Coronary artery (tissue), 2 donors: ENCODE measurements around the gene OR1D5.

ENCODE experiments used
- DNase-seq: peaks from one replicate; pipeline ENCODE4 v3.0.0-alpha.2; 2017; ENCODE audit warnings: low spot score
- H3K27ac ChIP-seq, 2 donors: fragments of 200-600 bp; sonication (generic); one replicate each; pipeline ENCODE4 v1.5.1; 2016 to 2019
- H3K4me3 ChIP-seq: fragments of 200-600 bp; sonication (generic); 2 replicates; pipeline ENCODE4 v1.5.1; 2016; ENCODE audit warnings: mild to moderate bottlenecking, moderate library complexity
- CTCF ChIP-seq: fragments of 200-600 bp; sonication (generic); IDR thresholded peaks from one replicate; pipeline ENCODE4 v1.5.1; 2019; ENCODE audit warnings: antibody characterized with exemption

OR1D5 gene

GRCh38 chr17:3024346-3024745 is 39.1 kb downstream of the OR1D5 start:
- no peak for DNase-seq
- no peak overlapping the region for H3K27ac ChIP-seq
- no peak overlapping the region for H3K4me3 ChIP-seq
- TF ChIP-seq CTCF, result no peak

DNA sequence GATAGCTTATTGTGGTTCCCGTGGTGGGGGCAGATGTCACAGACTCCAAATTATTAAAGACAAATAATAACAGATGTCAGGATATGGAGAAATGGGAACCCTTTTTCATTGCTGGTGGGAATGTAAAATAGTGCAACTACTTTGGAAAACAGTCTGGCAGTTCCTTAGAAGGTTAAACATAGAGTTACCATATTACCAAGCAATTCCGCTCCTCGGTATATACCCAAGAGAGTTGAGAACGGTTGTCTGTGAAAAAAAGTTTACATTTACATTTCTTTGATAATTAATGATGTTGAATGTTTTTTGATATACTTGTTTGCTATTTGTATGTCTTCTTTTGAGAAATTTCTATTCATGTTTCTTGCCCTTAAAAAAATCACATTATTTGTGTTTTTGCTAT is 41.2 kb downstream of the OR1D5 start:
- no peak for TF ChIP-seq CTCF
- Histone ChIP-seq H3K4me3 (no peak overlapping the region), H3K27ac (no peak overlapping the region)
- DNase-seq, result no peak

DNA sequence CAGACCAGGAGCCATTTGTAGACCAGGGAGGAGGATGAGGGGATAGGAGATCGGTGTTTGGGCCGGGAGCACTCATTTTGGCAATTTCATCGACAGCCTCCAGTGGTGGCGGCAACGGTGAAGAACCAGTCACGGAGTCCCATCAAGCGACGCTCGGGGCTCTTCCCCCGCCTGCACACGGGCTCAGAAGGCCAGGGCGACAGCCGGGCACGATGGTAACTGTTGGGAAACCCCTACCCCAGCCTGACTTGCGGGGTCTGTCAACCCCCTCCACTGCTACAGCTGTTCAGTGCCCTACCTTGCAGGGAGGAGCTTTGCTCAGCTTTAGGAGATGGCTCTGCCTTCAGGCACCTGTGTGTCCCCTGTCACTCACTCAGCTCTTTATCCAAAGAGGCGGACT is 43.0 kb downstream of the OR1D5 start:
- no peak overlapping the region for H3K27ac ChIP-seq
- no peak for DNase-seq
- no peak overlapping the region for H3K4me3 ChIP-seq
- no peak for TF ChIP-seq CTCF

GRCh38 chr17:3019761-3020160 is 43.6 kb downstream of the OR1D5 start:
- no peak for TF ChIP-seq CTCF
- H3K4me3 ChIP-seq, result no peak overlapping the region
- DNase-seq, result no peak
- no peak overlapping the region for H3K27ac ChIP-seq

- Histone ChIP-seq H3K27ac (no peak overlapping the region), H3K4me3 (no peak overlapping the region)
- no peak for TF ChIP-seq CTCF
- DNase-seq, result no peak
Measured at GRCh38 chr17:3017936-3018335, 45.5 kb downstream of the OR1D5 start.

DNA sequence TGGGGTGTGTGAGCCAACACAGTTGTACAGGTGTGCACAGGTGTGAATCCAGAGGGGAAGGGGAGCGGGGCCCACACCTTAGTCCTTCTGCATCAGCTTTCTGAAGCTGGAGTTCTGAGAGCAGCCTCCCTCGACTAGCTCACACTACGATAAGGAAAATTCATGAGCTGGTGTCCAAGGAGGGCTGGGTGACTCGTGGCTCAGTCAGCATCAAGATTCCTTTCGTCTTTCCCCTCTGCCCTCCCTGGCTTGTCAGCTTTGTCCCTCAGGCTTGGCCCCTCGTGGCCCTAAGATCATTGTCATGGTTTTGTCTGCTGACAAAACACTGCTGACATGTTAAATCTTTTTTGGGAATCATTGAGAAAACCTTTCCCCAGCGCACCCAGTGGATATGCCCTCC is 47.5 kb downstream of the OR1D5 start:
- Histone ChIP-seq H3K4me3 (no peak overlapping the region), H3K27ac (no peak overlapping the region)
- TF ChIP-seq CTCF, result no peak
- DNase-seq, result no peak

DNA sequence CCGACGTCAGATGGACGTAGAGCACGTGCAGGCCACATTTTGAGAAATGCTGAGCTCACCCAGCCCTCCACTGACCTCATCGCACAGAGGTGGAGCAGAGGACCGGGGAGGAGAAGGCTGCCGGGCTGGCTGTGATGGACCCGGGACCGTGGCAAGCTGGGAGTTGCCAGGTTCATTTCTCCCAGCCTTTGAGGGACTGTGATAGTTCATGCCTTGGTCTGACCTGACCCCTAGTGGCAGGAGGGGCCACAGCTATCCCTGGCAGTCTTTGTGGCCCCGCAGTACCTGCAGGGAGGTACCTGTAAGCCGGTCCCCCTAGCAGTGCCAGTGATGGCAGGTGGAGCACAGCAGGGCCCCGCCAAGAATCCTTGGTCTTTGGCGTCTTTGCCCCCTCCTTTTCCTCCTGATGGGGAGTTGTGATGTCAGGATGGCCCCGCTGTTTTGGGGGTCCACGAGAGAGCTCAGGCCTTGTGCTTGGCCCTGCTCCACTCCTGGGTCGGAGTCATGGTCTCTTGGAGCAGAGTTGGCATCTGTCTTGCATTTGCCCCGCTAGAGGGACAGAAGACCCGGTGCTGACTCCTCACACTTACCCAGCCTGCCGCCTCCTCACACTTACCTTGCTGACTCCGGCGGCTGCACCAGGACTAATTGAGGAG is 50.4 kb downstream of the OR1D5 start:
- peak; percentile 73 for TF ChIP-seq CTCF
- Histone ChIP-seq H3K4me3 (no peak overlapping the region), H3K27ac (no peak overlapping the region)
- no peak for DNase-seq
